HEK293 (cell line): ENCODE data around the gene KCP.

Experiments used
- GFI1B ChIP-seq: fragments of 450-650 bp; formaldehyde crosslinking; IDR thresholded peaks from 2 replicates; pipeline ENCODE4 v1.5.1; 2016; ENCODE audit warnings: missing biosample characterization, missing genetic modification characterization
- GLIS1 ChIP-seq: fragments of 450-650 bp; formaldehyde crosslinking; IDR thresholded peaks from 2 replicates; pipeline ENCODE4 v1.5.1; 2016; ENCODE audit warnings: missing biosample characterization, missing genetic modification characterization
- PRDM10 ChIP-seq: fragments of 450-650 bp; formaldehyde crosslinking; IDR thresholded peaks from 2 replicates; pipeline ENCODE4 v1.5.1; 2016; ENCODE audit warnings: missing biosample characterization, missing genetic modification characterization
- REPIN1 ChIP-seq: fragments of 450-650 bp; formaldehyde crosslinking; IDR thresholded peaks from 2 replicates; pipeline ENCODE4 v1.5.1; 2017; ENCODE audit warnings: missing biosample characterization, missing genetic modification characterization, low read depth
- SALL2 ChIP-seq: fragments of 450-650 bp; formaldehyde crosslinking; IDR thresholded peaks from 2 replicates; pipeline ENCODE4 v1.5.0; 2017; ENCODE audit warnings: missing biosample characterization, mild to moderate bottlenecking, missing genetic modification characterization, borderline replicate concordance
- ZBTB44 ChIP-seq: fragments of 450-650 bp; IDR thresholded peaks from 2 replicates; pipeline ENCODE4 v1.5.1; 2018; ENCODE audit warnings: missing biosample characterization, mild to moderate bottlenecking, missing genetic modification characterization
- ZFHX2 ChIP-seq: fragments of 450-650 bp; formaldehyde crosslinking; conservative IDR thresholded peaks from 2 replicates; pipeline ENCODE4 v1.5.1; 2016; ENCODE audit warnings: missing biosample characterization, missing genetic modification characterization
- ZIC2 ChIP-seq: fragments of 450-650 bp; formaldehyde crosslinking; IDR thresholded peaks from 2 replicates; pipeline ENCODE4 v1.5.1; 2016; ENCODE audit warnings: missing biosample characterization, missing genetic modification characterization
- ZNF423 ChIP-seq: fragments of 450-650 bp; formaldehyde crosslinking; IDR thresholded peaks from 2 replicates; pipeline ENCODE4 v1.5.1; 2016; ENCODE audit warnings: missing biosample characterization, missing genetic modification characterization
- ZNF530 ChIP-seq: fragments of 450-650 bp; formaldehyde crosslinking; IDR thresholded peaks from 2 replicates; pipeline ENCODE4 v1.5.1; 2016; ENCODE audit warnings: low read depth, missing biosample characterization, missing genetic modification characterization
- ZNF555 ChIP-seq: fragments of 450-650 bp; formaldehyde crosslinking; conservative IDR thresholded peaks from 2 replicates; pipeline ENCODE4 v1.5.1; 2017; ENCODE audit warnings: missing biosample characterization, mild to moderate bottlenecking, missing genetic modification characterization, inconsistent platforms
- ZNF629 ChIP-seq: fragments of 450-650 bp; formaldehyde crosslinking; IDR thresholded peaks from 2 replicates; pipeline ENCODE4 v1.5.1; 2017; ENCODE audit warnings: missing biosample characterization, missing genetic modification characterization
- ZNF747 ChIP-seq: fragments of 450-650 bp; formaldehyde crosslinking; IDR thresholded peaks from 2 replicates; pipeline ENCODE4 v1.5.1; 2016; ENCODE audit warnings: missing biosample characterization, missing genetic modification characterization
- ZNF785 ChIP-seq: fragments of 450-650 bp; formaldehyde crosslinking; IDR thresholded peaks from 2 replicates; pipeline ENCODE4 v1.5.1; 2016; ENCODE audit warnings: missing biosample characterization, missing genetic modification characterization
- ZNF792 ChIP-seq: fragments of 450-650 bp; formaldehyde crosslinking; IDR thresholded peaks from 2 replicates; pipeline ENCODE4 v1.5.1; 2016; ENCODE audit warnings: missing biosample characterization, missing genetic modification characterization
- ZNF837 ChIP-seq: fragments of 450-650 bp; formaldehyde crosslinking; IDR thresholded peaks from 2 replicates; pipeline ENCODE4 v1.5.1; 2016; ENCODE audit warnings: missing biosample characterization, missing genetic modification characterization
- ZSCAN30 ChIP-seq: fragments of 450-650 bp; IDR thresholded peaks from 2 replicates; pipeline ENCODE4 v1.5.1; 2018; ENCODE audit warnings: missing biosample characterization, mild to moderate bottlenecking, missing genetic modification characterization, moderate library complexity
- TF ChIP-seq, protein P1 (sequence below): fragments of 450-650 bp; formaldehyde crosslinking; IDR thresholded peaks from 2 replicates; pipeline ENCODE4 v1.5.1; 2016; ENCODE audit warnings: missing biosample characterization, missing genetic modification characterization
- TF ChIP-seq, protein P2 (sequence below): sonication (generic); formaldehyde crosslinking; IDR thresholded peaks from 2 replicates; pipeline ENCODE4 v1.8.1; 2022; ENCODE audit warnings: mild to moderate bottlenecking, moderate library complexity, missing genetic modification reagents
- TF ChIP-seq, protein P3 (sequence below): fragments of 450-650 bp; formaldehyde crosslinking; IDR thresholded peaks from 2 replicates; pipeline ENCODE4 v1.5.1; 2016; ENCODE audit warnings: missing biosample characterization, missing genetic modification characterization
- TF ChIP-seq, protein P4 (sequence below): fragments of 450-650 bp; IDR thresholded peaks from 2 replicates; pipeline ENCODE4 v1.5.1; 2018; ENCODE audit warnings: missing biosample characterization, missing genetic modification characterization
- TF ChIP-seq, protein P5 (sequence below): fragments of 450-650 bp; formaldehyde crosslinking; IDR thresholded peaks from 2 replicates; pipeline ENCODE4 v1.5.1; 2016; ENCODE audit warnings: missing biosample characterization, missing genetic modification characterization
- TF ChIP-seq, protein P6 (sequence below): fragments of 450-650 bp; formaldehyde crosslinking; optimal IDR thresholded peaks from 2 replicates; pipeline ENCODE3; 2016; ENCODE audit warnings: missing biosample characterization, mild to moderate bottlenecking, missing genetic modification characterization
- TF ChIP-seq, protein P7 (sequence below): fragments of 450-650 bp; formaldehyde crosslinking; IDR thresholded peaks from 2 replicates; pipeline ENCODE4 v1.5.1; 2016; ENCODE audit warnings: missing biosample characterization, missing genetic modification characterization

KCP gene

GRCh38 chr7:128869138-128869943 lies 41.2 kb downstream of the KCP start (continued):
- TF ChIP-seq, protein P1, sequence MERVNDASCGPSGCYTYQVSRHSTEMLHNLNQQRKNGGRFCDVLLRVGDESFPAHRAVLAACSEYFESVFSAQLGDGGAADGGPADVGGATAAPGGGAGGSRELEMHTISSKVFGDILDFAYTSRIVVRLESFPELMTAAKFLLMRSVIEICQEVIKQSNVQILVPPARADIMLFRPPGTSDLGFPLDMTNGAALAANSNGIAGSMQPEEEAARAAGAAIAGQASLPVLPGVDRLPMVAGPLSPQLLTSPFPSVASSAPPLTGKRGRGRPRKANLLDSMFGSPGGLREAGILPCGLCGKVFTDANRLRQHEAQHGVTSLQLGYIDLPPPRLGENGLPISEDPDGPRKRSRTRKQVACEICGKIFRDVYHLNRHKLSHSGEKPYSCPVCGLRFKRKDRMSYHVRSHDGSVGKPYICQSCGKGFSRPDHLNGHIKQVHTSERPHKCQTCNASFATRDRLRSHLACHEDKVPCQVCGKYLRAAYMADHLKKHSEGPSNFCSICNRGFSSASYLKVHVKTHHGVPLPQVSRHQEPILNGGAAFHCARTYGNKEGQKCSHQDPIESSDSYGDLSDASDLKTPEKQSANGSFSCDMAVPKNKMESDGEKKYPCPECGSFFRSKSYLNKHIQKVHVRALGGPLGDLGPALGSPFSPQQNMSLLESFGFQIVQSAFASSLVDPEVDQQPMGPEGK (tag by site-specific recombination) = peak; percentile 80
- TF ChIP-seq GLIS1 (tag by site-specific recombination) = peak; percentile 61
- no peak for TF ChIP-seq PRDM10 (tag by site-specific recombination)
- TF ChIP-seq, protein P2, sequence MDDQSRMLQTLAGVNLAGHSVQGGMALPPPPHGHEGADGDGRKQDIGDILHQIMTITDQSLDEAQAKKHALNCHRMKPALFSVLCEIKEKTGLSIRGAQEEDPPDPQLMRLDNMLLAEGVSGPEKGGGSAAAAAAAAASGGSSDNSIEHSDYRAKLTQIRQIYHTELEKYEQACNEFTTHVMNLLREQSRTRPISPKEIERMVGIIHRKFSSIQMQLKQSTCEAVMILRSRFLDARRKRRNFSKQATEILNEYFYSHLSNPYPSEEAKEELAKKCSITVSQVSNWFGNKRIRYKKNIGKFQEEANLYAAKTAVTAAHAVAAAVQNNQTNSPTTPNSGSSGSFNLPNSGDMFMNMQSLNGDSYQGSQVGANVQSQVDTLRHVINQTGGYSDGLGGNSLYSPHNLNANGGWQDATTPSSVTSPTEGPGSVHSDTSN (CRISPR knock-in tag) = no peak
- no peak for TF ChIP-seq SALL2 (tag by site-specific recombination)
- TF ChIP-seq ZNF792 (tag by site-specific recombination) = no peak
- TF ChIP-seq ZNF747 = no peak
- TF ChIP-seq, protein P3, sequence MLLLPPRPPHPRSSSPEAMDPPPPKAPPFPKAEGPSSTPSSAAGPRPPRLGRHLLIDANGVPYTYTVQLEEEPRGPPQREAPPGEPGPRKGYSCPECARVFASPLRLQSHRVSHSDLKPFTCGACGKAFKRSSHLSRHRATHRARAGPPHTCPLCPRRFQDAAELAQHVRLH = no peak
- TF ChIP-seq, protein P4, sequence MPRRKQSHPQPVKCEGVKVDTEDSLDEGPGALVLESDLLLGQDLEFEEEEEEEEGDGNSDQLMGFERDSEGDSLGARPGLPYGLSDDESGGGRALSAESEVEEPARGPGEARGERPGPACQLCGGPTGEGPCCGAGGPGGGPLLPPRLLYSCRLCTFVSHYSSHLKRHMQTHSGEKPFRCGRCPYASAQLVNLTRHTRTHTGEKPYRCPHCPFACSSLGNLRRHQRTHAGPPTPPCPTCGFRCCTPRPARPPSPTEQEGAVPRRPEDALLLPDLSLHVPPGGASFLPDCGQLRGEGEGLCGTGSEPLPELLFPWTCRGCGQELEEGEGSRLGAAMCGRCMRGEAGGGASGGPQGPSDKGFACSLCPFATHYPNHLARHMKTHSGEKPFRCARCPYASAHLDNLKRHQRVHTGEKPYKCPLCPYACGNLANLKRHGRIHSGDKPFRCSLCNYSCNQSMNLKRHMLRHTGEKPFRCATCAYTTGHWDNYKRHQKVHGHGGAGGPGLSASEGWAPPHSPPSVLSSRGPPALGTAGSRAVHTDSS = no peak
- no peak for TF ChIP-seq ZNF555 (tag by site-specific recombination)
- TF ChIP-seq ZNF837 (tag by site-specific recombination) = 0 out of 2 replicates have a peak, but pooled peaks have one; percentile 18
- peak; percentile 81 for TF ChIP-seq ZIC2 (tag by site-specific recombination)
- TF ChIP-seq ZBTB44 = peak; percentile 89
- no peak for TF ChIP-seq ZNF629 (tag by site-specific recombination)
- TF ChIP-seq, protein P5, sequence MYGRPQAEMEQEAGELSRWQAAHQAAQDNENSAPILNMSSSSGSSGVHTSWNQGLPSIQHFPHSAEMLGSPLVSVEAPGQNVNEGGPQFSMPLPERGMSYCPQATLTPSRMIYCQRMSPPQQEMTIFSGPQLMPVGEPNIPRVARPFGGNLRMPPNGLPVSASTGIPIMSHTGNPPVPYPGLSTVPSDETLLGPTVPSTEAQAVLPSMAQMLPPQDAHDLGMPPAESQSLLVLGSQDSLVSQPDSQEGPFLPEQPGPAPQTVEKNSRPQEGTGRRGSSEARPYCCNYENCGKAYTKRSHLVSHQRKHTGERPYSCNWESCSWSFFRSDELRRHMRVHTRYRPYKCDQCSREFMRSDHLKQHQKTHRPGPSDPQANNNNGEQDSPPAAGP (tag by site-specific recombination) = peak; percentile 80; the same call in 1 of the 2 replicates
- TF ChIP-seq GFI1B (tag by site-specific recombination) = no peak
- TF ChIP-seq REPIN1 (tag by site-specific recombination) = no peak
- TF ChIP-seq ZFHX2 (tag by site-specific recombination) = peak; percentile 85
- peak; percentile 36; the same call in 1 of the 2 replicates for TF ChIP-seq ZSCAN30
- no peak for TF ChIP-seq ZNF785 (tag by site-specific recombination)
- TF ChIP-seq, protein P6, sequence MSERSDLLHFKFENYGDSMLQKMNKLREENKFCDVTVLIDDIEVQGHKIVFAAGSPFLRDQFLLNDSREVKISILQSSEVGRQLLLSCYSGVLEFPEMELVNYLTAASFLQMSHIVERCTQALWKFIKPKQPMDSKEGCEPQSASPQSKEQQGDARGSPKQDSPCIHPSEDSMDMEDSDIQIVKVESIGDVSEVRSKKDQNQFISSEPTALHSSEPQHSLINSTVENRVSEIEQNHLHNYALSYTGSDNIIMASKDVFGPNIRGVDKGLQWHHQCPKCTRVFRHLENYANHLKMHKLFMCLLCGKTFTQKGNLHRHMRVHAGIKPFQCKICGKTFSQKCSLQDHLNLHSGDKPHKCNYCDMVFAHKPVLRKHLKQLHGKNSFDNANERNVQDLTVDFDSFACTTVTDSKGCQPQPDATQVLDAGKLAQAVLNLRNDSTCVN = peak; percentile 90
- TF ChIP-seq ZNF423 = no peak
- TF ChIP-seq ZNF530 (tag by site-specific recombination) = no peak
- TF ChIP-seq, protein P7, sequence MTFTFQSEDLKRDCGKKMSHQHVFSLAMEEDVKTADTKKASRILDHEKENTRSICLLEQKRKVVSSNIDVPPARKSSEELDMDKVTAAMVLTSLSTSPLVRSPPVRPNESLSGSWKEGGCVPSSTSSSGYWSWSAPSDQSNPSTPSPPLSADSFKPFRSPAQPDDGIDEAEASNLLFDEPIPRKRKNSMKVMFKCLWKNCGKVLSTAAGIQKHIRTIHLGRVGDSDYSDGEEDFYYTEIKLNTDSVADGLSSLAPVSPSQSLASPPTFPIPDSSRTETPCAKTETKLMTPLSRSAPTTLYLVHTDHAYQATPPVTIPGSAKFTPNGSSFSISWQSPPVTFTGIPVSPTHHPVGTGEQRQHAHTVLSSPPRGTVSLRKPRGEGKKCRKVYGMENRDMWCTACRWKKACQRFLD (tag by site-specific recombination) = no peak
